Hippocampal formation (tissue), 2 donors: ENCODE measurements around the gene MARCHF6.
"Not testable (repeated sequence)": the region's sequence is repeated elsewhere in the genome, so short reads cannot be mapped to it uniquely, and the experiment has no call there.

Experiments
- DNase-seq, 2 donors: peaks; one replicate each; lab custom pipeline; 2025; lab: John Stamatoyannopoulos, UW

The MARCHF6 gene

DNA sequence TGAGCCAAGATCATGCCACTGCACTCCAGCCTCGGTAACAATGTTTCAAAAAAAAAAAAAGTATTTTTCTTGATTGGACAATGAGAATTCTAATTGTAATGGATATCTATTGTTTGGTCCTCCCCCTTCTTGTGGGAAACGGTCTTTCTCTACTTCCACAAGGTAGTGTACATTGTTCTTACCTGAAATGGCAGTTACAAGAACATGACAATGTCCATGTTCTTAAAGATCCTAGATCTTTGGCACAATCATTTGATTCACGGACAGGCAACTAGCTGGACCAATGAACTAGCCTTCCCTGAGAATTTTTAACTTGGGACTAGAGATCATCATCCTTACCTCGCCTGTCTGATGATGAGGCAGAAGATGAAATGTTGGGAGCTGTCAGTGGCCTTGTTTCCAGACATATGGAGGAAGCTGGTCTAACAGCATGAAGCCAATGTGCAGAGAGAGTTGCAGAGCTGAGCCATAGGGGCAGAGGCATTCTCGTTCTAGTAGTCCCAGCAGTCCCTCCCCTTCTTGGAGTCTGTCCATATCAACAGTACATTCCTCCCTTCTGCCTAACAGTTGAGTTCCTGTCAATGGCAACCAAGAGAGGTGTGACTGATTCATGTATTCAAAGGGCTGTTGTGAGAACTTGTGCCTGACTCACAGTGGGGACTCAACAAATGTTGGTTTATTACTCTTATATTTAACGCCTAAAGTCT, 2.1 kb upstream of the MARCHF6 start:
- no peak for DNase-seq

DNA sequence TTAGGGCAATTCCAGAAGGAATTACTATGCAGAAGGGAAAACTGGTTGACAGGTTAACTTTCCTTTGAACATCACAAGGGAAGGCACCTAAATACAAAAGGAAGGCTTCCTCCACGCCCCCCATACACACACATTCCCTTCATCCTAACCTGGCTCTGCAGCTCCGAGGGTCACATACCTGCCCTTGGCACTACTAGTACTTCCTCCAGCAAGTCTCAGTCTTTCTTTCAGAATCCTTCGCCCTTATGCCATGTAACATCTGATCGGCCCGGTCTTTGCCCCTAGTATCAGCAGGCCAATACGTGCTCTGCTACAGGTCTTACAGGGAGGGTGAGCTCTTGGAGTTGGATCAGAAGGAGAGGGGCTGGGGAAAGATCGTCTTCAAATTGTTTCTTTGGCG, 1.6 kb upstream of the MARCHF6 start:
- no peak for DNase-seq

DNA sequence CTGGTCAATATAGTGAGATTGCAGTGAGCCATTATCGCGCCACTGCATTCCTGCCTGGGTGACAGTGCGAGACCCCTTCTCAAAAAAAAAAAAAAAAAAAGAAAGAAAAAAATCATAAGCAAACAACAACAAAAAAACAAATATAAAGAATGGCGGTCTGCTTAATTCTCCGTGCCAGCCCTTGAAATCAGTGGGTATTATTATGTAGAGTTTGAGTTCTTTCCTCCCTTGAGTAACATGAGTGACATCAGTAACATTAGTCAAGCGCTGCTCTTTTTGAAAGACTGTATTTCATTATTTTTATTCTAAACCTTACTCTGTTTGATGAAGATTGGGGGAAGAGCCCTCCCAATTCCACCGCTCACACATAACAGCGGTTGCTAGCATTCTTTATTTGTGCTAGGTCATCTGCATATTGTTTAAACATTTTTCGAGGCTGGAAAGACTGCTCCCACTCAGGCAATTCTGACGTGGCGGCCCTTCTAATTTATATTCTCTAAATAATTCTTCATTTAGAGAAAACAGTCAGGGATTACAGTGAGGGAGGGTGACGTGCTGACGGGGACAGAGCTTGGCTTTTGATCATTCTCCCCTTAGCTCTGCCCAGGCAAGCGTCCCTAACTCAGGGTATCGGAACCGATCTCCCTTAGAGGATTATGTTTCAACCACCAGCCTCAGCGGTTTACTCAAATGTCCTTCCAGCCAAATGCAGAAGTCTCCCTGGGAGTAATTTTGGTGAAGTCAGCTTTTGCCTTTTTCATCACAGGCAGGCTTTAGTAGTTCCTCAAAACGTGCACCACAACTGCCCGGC, 860 bp upstream of the MARCHF6 start:
- DNase-seq = peak; percentile 40 to 72

DNA sequence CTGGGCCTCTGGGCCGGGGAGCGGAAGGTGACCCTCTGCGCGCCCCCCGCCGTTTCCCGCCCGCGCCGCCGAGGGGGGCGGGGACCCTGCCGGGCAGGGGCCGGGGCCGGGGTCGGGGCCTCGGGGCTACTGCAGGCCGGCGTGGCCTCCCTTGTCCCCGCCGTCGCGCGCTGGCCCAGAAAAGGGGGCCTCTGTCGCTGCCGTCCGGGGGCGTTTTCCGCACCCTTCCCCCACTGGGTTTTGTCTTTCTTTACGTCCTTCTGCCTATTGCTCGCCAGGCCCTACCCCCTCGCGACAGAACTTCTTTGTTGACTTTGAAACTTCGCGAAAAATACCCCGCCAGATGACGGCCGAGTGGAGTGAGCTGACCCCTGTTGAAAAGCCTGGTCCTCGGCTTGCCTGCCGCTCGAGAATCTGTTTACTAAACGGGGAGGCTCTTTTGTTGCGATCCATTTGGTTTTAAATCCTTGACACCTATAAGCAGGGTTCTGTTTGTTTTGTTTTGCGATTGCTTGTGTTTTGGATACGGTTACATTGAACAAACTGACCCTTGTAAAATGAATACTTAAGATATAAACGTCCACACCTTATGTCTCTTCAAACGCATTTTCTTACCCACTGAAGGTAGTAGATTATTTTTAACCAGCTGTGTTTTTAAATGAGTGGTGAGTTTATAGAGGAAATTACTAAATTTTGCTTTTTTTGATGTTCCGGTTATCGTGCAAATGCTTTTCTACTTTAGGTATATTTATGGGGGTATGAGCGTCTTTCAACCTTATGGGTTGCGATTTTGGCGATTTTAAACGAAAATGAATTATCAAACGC, 765 bp downstream of the MARCHF6 start:
- DNase-seq = peak in 1 of 2 donors; percentile 55

DNA sequence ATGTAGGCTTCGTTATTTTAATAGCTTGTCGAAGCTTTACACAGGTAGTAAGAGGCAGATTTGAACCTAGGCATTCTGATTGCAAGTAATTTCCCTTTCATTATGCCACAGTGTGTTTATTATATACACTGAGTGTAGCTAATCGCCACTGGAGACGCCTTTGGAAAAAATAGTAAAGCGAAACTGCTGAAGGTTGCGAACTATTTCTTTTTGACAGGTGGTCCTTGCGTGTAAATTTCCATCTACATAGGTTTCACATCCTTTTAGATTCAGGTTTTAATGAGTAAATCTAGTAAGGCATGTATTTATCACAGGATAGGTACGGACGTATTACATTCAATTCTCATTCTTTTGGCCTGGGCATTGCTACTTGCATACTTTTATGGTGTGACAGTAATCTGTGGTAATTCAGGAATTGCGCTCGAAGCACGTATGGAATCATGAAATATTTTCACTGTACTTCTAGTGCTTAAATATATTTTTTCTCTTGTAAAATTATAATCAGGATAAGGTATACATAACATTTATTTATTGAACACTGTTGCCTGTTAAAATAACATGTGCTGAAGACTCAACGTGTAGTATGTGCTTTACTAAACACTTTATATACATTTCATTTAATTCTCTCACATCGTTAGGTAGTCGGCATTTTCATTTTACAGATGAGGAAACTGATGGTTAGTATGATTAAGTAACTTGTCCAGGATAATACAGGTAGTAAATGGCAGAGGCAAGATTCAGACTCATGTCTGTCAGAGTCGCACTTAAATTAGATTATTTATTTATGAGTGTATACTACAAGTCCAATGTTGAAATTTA, 1.8 kb downstream of the MARCHF6 start:
- no peak for DNase-seq

DNA sequence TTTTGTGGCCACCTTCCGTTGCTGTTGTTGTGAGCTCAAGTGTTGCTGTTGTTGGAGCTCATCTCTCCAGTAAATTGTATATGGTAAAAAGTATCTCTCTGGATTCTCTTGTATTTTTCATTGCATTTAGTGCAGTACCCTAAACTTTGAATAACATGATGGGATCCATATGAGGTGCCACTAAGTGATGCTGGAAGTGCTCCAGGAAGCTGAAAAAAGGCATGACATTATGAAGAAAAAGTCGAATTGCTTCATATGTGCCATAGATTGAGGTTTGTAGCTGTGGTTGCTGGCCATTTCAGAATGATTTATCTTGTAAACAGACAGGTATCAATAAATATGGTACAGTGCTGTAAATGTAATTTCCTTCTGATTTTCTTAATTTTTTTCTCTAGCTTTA, 5.5 kb downstream of the MARCHF6 start:
- no peak for DNase-seq

DNA sequence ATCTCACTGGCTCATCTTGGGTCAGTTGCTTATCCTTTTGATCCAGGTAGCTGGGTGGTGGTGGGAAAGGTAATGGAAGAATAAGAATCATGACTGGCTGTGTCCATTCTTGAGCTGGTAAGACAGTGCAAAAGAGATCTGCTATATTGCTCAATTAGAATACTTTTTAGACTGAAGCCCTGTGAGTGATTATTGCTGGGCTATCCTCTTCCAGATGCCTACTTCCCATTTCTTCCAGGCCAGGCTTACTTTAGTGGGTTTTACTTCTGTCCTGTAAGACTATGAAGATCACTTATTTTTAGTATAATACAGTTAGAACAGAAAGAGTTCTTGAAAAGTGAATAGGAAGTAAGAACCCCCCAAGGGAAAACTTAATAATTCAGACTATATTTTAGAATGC, 7.2 kb downstream of the MARCHF6 start:
- no peak for DNase-seq

DNA sequence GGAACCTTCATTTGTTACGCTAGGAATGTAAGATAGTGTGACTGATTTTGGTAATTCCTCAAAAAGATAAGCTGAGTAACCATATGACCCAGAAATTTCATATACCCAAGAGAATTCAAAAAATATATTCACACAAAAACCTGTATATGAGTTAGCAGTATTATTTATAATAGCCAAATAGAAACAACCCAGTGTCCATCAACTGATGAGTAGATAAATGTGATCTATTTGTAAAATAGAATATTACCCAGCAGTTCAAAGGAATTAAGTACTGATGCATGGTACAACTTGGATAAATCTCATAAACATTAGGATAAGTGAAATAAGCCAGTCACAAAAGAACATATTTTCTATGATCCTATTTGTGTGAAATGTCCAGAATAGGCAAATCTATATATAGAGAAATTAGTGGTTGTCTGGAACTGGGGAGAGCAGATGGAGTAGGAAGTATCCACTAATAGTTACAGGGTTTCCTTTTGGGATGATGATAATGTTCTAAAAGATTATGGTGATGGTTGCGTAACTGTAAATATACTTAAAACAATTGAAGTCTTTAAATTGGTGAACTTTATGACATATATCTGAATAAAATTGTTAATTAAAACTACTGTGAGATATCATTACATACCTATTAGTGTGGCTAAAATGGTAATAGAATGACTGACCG, 10.2 kb downstream of the MARCHF6 start:
- DNase-seq = no peak

DNA sequence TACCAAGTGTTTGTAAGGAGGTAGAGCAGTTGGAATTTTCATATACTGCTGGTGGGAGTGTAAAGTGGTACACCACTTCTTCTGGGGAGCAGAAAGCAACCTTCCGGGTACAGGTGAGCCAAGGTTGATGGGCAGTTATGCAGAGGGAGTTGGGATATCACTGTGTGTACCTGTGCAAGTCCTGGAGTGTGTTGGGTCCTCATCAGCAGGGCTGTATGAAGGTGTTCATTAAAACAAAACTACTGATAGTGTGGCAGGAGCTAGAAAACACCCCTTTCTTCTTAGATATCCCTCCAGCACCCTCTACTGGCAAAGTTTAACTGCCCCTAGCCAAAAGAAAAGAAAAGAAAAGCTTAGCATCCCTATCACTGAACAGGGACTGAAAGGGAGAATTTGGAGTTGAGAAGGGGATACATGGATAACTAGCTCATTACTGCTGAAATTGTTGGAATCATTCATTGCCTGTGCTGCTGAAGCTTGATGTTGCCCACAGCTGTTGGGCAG, 10.7 kb downstream of the MARCHF6 start:
- no peak for DNase-seq

DNA sequence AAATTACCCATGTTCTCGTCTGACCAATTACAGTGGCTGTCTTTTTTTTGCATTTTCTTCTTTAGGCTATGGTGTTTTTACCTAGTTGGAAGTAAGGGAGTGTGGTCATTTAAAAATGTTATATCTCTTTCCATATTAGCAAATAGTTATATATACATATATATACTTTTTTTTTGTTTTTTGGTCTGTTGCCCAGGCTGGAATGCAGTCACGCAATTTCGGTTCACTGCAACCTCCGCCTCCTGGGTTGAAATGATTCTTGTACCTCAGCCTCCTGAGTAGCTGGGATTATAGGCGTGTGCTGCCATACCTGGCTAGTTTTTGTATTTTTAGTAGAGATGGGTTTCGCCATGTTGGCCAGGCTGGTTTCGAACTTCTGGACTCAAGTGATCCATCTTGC, 12.3 kb downstream of the MARCHF6 start:
- no peak for DNase-seq

DNA sequence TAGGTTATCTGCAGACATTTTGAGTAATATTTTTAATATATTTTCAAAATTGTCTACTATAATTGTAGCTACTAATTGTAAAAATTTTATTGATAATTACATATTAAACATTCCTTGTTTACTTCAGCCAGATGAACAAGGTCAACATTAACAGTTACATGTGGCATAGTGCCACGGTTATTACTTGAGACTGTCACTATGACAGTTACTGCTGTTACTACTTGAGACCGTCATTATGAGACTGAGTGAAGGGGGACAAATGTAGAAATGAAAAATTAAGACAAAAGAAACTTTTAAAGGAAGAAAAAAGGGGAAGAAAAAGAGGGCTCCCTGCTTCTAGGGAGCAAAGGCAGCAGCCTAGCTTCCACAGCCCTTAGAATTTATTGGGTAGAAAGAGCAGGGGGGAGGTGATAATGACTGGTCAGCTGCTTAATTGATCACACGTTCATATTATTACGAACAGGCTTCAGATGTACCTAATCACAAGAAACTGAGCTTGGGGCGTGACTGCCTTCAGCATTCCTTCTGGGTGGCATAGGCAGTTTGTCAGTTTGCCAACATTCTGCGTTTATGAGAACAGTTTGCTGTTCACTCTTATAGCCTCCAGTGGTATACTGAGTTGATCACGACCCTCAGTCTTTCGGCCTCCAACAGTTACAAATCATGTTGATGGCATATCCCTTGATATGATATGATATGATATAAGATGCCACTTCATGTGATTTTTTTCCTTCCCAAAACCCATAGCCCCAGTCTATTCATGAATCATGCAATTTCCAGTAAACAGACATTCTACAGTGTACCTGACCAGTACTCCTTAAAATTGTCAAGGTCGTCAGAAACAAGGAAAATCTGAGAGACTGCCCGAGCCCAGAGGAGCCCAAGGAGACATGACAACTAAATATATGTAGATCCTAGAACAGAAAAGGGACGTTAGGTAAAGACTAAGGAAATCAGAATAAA, 13.1 kb downstream of the MARCHF6 start:
- no peak for DNase-seq

DNA sequence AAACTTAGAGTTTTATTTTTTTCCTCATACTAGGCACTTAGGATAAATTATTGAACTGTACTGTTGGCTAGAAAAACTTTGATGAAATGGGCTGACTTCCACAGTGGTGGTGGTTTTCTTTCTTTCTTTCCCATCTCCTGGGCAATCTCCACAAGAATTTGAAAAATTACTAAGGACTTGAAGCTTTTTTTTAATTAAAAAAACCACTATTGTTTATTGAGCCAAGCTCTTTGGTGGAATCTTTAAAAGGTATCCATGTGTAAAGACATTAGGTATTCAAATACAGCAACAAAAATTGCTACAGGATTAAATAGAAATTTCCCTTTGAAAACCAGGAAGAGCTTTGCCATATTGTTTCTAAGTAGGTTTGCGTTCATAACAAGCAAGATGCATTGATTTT, 14.1 kb downstream of the MARCHF6 start:
- no peak for DNase-seq

DNA sequence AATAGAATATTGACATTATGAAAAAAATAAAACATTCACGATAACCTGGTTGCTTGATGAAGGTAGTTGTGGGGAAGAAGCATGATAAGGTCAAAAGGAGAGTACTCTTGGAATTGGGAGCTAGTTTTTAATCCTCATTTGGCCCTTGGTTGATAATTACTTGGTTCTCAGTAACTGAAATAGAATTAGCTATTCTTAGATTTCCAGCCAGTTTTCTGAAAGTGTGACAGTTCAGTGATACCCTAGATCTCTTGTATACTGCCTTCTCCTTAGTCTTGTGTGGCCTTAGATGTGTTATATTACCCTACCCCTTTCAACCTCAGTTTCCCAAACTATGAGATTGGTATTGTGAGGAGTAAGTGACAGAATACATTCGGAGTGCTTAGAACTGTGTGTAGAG, 17.4 kb downstream of the MARCHF6 start:
- no peak for DNase-seq

DNA sequence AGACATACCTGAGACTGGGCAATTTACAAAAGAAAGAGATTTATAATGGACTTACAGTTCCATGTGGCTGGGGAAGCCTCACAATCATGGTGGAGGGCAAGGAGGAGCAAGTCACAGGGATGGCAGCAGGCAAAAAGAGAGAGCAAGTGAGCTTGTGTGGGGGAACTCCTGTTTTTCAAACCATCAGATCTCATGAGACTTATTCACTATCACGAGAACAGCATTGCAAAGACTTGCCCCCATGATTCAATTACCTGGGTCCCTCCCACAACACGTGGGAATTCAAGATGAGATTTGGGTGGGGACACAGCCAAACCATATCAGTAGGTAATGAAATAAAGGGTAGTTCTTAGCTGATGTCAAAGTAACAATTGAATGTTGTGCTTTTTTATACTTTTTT, 17.9 kb downstream of the MARCHF6 start:
- DNase-seq = not testable (repeated sequence)

DNA sequence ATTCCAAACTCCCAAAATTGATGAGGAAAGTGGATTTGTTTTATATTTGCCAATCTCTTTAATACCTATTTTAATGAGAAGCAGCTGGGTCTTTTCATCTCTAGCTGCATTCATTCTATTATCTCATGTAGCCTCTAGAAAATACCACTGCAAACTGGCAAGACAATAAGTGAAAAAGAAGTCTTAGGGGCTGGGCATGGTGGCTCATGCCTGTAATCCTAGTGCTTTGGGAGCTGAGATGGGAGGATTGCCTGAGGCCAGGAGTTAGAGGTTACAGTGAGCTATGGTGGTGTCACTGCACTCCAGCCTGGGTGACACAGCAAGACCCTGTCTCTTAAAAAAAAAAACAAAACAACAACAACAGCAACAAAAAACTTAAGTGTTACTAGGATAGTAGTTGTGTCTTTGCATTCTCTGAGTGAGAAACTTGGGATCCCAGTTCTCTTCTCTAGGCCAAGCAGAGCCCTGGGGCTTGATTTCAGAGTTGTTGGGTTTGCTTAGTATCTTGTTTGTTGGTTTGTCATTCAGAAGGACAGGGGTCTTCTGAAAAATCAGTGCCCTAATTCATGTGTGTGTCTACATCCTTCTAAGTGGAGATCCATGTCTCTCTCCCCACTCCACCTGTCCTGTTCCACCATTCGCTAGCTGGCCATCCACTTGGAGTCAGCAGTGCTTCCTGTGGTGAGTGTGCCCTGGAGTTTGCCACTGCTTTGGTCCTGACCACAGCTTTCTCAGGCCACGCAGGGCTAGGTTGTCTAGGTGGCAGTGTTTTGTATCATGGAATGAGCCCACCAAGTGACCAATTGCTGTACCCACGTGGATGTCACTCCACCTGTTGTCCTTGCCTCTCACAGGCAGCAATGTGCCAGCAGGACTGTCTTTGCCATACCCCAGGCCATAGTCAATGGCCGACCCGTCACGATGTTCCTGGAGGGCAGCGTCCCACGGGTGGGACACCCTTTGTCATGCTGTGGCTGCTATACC, 19.5 kb downstream of the MARCHF6 start:
- DNase-seq = no peak

DNA sequence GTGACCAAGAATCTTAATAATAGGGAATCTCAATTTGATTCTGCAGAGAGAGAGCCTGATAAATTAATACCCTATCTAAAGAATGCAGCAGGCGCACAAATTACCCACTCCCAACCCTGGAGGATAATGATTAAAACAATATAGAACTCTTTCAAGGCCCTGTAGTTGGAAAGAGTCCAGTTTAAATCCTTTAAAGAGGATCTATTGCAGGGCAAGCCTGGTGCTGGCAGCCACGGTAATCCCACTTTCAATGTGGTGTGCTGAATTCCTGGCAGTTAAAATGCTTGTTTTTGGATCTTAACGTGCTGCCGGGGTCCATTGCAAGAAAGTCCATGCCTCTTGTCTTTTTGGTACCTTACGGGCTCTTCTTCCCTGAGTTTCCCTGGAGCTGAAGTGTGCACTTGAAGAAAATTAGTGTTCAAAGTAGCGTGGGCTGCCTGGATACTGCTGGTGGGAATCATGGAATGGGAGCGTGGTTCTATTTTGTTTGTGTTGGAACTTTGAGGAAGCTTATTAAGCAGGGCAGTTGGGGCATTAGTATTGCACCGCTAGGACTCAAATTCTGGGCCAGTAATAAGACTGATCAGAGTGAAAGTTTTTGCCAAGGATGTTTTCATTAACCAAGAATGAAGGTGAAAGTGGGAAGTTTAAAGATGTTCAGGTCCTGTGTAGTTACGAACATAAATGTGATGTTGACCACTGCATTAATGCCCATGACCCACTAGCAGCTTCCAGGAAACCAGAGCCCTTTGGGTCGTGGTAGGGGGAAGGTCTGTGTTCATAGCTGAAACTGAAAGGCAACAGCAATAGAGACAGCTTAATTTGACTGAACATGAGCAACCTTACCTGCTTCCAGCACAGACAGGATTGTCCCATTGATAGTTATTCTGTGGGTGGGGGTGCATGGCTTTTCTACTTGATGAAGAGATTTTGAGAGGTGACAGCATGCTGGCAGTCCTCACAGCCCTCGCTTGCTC, 20.8 kb downstream of the MARCHF6 start:
- DNase-seq = no peak

DNA sequence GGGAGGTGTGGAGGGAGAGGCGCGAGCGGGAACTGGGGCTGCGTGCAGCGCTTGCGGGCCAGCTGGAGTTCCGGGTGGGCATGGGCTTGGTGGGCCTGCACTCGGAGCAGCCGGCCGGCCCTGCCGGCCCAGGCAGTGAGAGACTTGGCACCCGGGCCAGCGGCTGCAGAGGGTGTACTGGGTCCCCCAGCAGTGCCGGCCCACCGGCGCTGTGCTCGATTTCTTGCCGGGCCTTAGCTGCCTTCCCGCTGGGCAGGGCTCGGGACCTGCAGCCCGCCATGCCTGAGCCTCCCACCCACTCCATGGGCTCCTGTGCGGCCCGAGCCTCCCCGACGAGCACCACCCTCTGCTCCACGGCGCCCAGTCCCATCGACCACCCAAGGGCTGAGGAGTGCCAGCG, 21.7 kb downstream of the MARCHF6 start:
- DNase-seq = not testable (repeated sequence)
